ENCODE results near the gene ZNF724. TPM values are rescaled to one million over a fixed set of nuclear protein-coding genes. Genes with fewer than 3 reads are reported as not detected.
"Not testable (repeated sequence)": the region's sequence is repeated elsewhere in the genome, so short reads cannot be mapped to it uniquely, and the experiment has no call there.

ZNF724 gene
- total and polyA plus RNA-seq, 3 donors from 2014 or later = 1.4 to 9.0 (median 8.0) TPM

GRCh38 chr19:23285948-23286347, 35.8 kb upstream of the ZNF724 start:
- no peak for DNase-seq
- Histone ChIP-seq H3K9me3 (no peaks in the 10 kb centered on the region), H3K27ac (no peak overlapping the region), H3K36me3 (ENCODE audit: low read depth, missing control alignments) (no peaks in the 10 kb centered on the region), H3K27me3 (no peaks in the 10 kb centered on the region), H3K4me3 (no peak overlapping the region), H3K4me1 (no peaks in the 10 kb centered on the region)
- WGBS, 2 donors = 96% methylated on average over 1 of the region's 1 CpG
- TF ChIP-seq CTCF (IDR thresholded peaks at IDR 0.05) = no peak
- no peak for TF ChIP-seq POLR2A (IDR thresholded peaks at IDR 0.05)
- intact Hi-C loops (cut with DNase I; ENCODE audit: low total_unique reads) = no loop called here

GRCh38 chr19:23285326-23285725, 35.1 kb upstream of the ZNF724 start:
- H3K9me3 ChIP-seq; H3K36me3 ChIP-seq (ENCODE audit: low read depth, missing control alignments); intact Hi-C loops (cut with DNase I; ENCODE audit: low total_unique reads); DNase-seq; H3K4me1 ChIP-seq; H3K27me3 ChIP-seq; H3K4me3 ChIP-seq; H3K27ac ChIP-seq: not testable (repeated sequence)
- 91 to 95% methylated on average over 2 of the region's 2 CpGs for WGBS, 2 donors

- Histone ChIP-seq H3K27me3 (no peaks in the 10 kb centered on the region), H3K27ac (no peak overlapping the region), H3K9me3 (no peaks in the 10 kb centered on the region), H3K4me3 (no peak overlapping the region), H3K4me1 (no peaks in the 10 kb centered on the region), H3K36me3 (ENCODE audit: low read depth, missing control alignments) (no peaks in the 10 kb centered on the region)
- intact Hi-C loops (cut with DNase I; ENCODE audit: low total_unique reads) = no loop called here
- WGBS, 2 donors = 34 to 52% methylated on average over 6 of the region's 6 CpGs
- DNase-seq = peak; percentile 48
- TF ChIP-seq CTCF (IDR thresholded peaks at IDR 0.05) = peak in 2 of 3 experiments; percentile 26 to 54
- no peak for TF ChIP-seq POLR2A (IDR thresholded peaks at IDR 0.05)
Measured at GRCh38 chr19:23283925-23284324, 33.7 kb upstream of the ZNF724 start.

GRCh38 chr19:23281663-23282276, 31.6 kb upstream of the ZNF724 start:
- Histone ChIP-seq H3K4me3 (no peak overlapping the region), H3K9me3 (no peaks in the 10 kb centered on the region), H3K27me3 (no peaks in the 10 kb centered on the region), H3K36me3 (ENCODE audit: low read depth, missing control alignments) (no peaks in the 10 kb centered on the region), H3K27ac (no peak overlapping the region), H3K4me1 (no peaks in the 10 kb centered on the region)
- TF ChIP-seq CTCF (IDR thresholded peaks at IDR 0.05) = no peak
- TF ChIP-seq POLR2A (IDR thresholded peaks at IDR 0.05) = no peak
- WGBS, 2 donors = 80 to 82% methylated on average over 4 of the region's 4 CpGs
- DNase-seq = no peak
- intact Hi-C loops (cut with DNase I; ENCODE audit: low total_unique reads) = no loop called here

GRCh38 chr19:23278118-23278517, 27.9 kb upstream of the ZNF724 start:
- H3K36me3 ChIP-seq (ENCODE audit: low read depth, missing control alignments); H3K27me3 ChIP-seq; H3K9me3 ChIP-seq; H3K4me3 ChIP-seq; H3K4me1 ChIP-seq; DNase-seq; intact Hi-C loops (cut with DNase I; ENCODE audit: low total_unique reads); H3K27ac ChIP-seq: not testable (repeated sequence)
- WGBS, 2 donors = 29 to 38% methylated on average over 3 of the region's 3 CpGs
